Breast epithelium (tissue), 4 donors: ENCODE data around the gene TRPV4. TPM values are rescaled to one million over a fixed set of nuclear protein-coding genes. Genes with fewer than 3 reads are reported as not detected.

Experiments
- DNase-seq, 2 donors: peaks; one replicate each; pipeline ENCODE4 v3.0.0-alpha.2; 2019; ENCODE audit warnings: low spot score in 2 of 2
- H3K27ac ChIP-seq, 2 donors: fragments of 200-600 bp; sonication (generic) in 1 of 2; one replicate each; pipeline ENCODE4 v1.5.1; 2016 to 2019; ENCODE audit warnings: mild to moderate bottlenecking in 1 of 2
- H3K27me3 ChIP-seq, 2 donors: fragments of 200-600 bp; sonication (generic) in 1 of 2; one replicate each; pipeline versions ENCODE4 v1.5.1 to v1.6.0; 2017 to 2019; ENCODE audit warnings: control low read depth in 1 of 2, mild to moderate bottlenecking in 1 of 2
- H3K36me3 ChIP-seq: fragments of 200-600 bp; one replicate; pipeline ENCODE4 v1.5.1; 2019
- H3K4me1 ChIP-seq, 2 donors: fragments of 200-600 bp; sonication (generic); one replicate each; pipeline ENCODE4 v1.5.1; 2016 to 2019; ENCODE audit warnings: control low read depth in 1 of 2
- H3K4me3 ChIP-seq, 3 donors: fragments of 200-600 bp; sonication (generic); 1 replicate in 2 of 3; 2 replicates in 1 of 3; pipeline ENCODE4 v1.5.1; 2016 to 2019; ENCODE audit warnings: mild to moderate bottlenecking in 3 of 3, moderate library complexity in 2 of 3
- H3K9me3 ChIP-seq, 2 donors: fragments of 200-600 bp; sonication (generic) in 1 of 2; one replicate each; pipeline ENCODE4 v1.5.1; 2016 to 2019; ENCODE audit warnings: control low read depth in 1 of 2
- POLR2A ChIP-seq: fragments of 450-650 bp; IDR thresholded peaks from one replicate; pipeline ENCODE4 v1.6.1; 2016; ENCODE audit warnings: antibody characterized with exemption, mild to moderate bottlenecking, moderate library complexity
- POLR2AphosphoS5 ChIP-seq, 3 donors: sonication (generic); formaldehyde crosslinking; IDR thresholded peaks; one replicate each; pipeline ENCODE4 v1.6.1; 2017; ENCODE audit warnings: antibody characterized with exemption in 3 of 3
- intact Hi-C: fragments of 100-400 bp; cut with DNase I; formaldehyde crosslinking; loops from one replicate; pipeline ENCODE4 v1.15.1; 2023; ENCODE audit warnings: low total_unique reads
- total RNA-seq, 3 donors: library from RNA; depleted of rRNA; stranded (reverse); fragments of >200 nt; gene quantifications; one replicate each; pipeline ENCODE4 v1.1.0, GENCODE V29; 2016
- TF ChIP-seq, protein P1 (sequence below), 3 donors: fragments of 450-650 bp; IDR thresholded peaks; one replicate each; pipeline ENCODE4 v1.5.1; 2016 to 2017; ENCODE audit warnings: antibody characterized with exemption in 3 of 3, mild to moderate bottlenecking in 3 of 3, moderate library complexity in 3 of 3

Gene TRPV4
- total RNA-seq, 3 donors from 2014 or later: 0.64 to 6.4 (median 2.0) TPM

DNA sequence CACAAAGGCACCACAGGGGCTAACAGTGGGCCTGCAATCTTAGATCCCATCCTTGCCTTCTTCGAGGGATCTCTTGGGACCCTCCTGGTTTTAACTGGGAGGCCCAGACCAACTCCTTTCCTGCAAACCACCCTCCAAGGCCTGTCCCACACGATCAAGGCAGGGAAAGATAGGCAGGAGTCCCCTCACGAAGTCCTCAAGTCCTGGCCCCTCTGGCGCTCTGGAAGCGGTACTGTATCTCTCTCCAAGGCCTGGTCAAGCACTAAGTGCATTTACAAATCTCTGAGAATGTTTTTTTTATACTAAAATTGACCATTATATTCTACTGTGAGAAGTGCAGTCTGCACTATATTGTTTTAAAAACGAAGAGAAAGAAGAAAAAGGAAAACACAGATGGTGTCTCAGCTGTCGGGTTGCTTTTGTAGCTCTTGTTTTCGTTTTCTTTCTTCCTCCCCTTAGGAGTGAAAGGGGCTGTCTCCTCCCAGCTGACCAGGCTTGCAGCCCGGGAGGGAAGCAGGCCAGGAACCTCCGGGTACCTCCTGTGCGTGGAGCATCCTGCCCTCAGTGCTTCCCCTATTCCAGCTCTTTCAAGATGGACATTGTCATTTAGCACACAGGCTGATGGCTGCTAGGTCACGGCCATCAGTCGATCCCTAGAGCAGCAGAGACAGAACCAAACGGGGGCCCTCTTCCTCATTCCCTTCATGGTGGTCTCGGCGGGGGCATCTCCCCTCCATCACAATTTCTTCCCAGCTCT lies 62.9 kb downstream of the TRPV4 start:
- intact Hi-C loops: no loop called here
- Histone ChIP-seq H3K27me3 (no peaks in the 10 kb centered on the region), H3K4me1 (no peaks in the 10 kb centered on the region), H3K36me3 (no peaks in the 10 kb centered on the region), H3K27ac (no peak overlapping the region), H3K4me3 (no peak overlapping the region), H3K9me3 (no peaks in the 10 kb centered on the region)
- no peak for DNase-seq
- no peak for TF ChIP-seq POLR2AphosphoS5 (IDR thresholded peaks at IDR 0.05)
- TF ChIP-seq, protein P1, sequence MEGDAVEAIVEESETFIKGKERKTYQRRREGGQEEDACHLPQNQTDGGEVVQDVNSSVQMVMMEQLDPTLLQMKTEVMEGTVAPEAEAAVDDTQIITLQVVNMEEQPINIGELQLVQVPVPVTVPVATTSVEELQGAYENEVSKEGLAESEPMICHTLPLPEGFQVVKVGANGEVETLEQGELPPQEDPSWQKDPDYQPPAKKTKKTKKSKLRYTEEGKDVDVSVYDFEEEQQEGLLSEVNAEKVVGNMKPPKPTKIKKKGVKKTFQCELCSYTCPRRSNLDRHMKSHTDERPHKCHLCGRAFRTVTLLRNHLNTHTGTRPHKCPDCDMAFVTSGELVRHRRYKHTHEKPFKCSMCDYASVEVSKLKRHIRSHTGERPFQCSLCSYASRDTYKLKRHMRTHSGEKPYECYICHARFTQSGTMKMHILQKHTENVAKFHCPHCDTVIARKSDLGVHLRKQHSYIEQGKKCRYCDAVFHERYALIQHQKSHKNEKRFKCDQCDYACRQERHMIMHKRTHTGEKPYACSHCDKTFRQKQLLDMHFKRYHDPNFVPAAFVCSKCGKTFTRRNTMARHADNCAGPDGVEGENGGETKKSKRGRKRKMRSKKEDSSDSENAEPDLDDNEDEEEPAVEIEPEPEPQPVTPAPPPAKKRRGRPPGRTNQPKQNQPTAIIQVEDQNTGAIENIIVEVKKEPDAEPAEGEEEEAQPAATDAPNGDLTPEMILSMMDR (IDR thresholded peaks at IDR 0.05): no peak
- no peak for TF ChIP-seq POLR2A

DNA sequence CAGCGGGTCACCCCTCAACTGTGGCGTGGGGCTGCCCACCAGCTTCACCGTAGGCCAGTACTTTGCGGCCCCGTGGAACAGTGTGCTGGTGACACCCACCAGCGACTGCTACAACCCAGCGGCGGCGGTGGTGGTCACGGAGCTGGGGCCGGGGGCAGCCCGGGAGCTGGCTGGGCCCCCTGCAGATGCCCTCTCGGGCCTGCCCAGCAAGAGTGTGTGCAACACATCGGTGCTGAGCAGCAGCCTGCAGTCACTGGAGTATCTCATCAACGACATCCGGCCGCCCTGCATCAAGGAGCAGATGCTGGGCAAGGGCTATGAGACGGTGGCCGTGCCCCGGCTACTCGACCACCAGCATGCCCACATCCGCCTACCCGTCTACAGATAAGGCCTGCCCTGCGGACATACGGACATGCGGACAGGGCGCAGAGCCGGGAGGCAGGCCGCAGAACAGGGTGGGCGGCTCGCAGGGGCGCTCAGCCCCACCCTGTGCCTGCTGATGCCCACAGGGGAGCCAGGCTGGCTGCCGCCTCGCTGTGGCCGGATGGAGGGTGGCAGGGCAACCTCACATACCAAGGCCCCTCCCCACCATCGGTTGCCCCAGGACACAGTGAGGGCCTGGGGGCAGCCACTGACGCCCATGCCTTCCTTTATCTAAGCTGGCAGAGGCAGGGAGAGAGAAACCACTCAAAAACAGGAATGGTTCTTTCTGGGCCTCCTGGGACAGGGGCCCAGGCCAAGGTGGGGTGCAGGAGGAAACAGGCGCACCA lies 64.1 kb downstream of the TRPV4 start:
- intact Hi-C loops: no loop called here
- Histone ChIP-seq H3K4me3 (no peak overlapping the region), H3K9me3 (no peaks in the 10 kb centered on the region), H3K36me3 (no peaks in the 10 kb centered on the region), H3K27ac (no peak overlapping the region), H3K4me1 (no peaks in the 10 kb centered on the region), H3K27me3 (no peaks in the 10 kb centered on the region)
- DNase-seq: peak in 1 of 2 donors; percentile 48
- TF ChIP-seq, protein P1 (IDR thresholded peaks at IDR 0.05): no peak
- no peak for TF ChIP-seq POLR2A
- TF ChIP-seq POLR2AphosphoS5 (IDR thresholded peaks at IDR 0.05): no peak

DNA sequence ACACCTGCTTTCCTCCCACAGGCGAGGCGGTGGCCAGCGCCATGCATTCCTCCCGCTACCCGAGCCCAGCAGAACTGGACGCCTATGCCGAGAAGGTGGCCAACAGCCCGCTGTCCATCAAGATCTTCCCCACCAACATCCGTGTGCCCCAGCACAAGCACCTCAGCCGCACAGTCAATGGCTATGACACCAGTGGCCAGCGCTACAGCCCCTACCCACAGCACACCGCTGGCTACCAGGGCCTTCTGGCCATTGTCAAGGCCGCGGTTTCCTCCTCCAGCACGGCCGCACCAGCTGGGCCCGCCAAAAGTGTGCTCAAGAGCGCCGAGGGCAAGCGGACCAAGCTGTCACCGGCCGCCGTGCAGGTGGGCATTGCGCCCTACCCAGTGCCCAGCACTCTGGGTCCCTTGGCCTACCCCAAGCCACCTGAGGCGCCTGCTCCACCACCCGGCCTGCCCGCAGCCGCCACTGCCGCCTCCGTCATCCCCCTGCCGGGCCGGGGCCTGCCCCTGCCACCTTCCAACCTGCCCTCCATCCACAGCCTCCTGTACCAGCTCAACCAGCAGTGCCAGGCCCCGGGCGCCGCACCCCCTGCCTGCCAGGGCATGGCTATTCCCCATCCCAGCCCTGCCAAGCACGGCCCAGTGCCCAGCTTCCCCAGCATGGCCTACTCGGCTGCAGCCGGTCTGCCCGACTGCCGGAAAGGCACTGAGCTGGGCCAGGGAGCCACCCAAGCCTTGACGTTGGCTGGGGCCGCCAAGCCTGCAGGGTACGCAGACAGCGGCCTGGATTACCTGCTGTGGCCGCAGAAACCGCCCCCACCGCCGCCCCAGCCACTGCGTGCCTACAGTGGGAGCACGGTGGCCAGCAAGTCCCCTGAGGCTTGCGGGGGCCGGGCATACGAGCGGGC lies 65.0 kb downstream of the TRPV4 start:
- intact Hi-C loops: no loop called here
- DNase-seq: peak in 1 of 2 donors; percentile 46
- H3K4me1 ChIP-seq: no peaks in the 10 kb centered on the region

DNA sequence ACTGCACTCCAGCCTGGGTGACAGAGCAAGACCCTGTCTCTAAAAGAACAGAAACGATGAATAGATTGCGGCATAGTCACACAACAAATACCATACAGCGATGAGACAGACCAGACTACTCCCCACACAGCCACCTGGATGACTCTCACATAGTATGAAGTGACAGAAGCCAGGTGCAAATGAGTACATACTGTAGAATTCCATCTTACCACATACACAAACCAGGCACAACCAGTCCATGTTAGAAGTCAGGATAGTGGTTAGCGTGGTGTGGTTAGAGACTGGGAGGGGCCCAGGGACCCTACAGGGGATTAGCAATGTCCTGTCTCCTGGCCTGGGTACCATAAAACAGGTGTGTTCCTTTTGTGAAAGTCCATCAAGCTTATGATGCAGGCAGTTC lies 65.7 kb downstream of the TRPV4 start:
- Histone ChIP-seq H3K36me3 (no peaks in the 10 kb centered on the region), H3K9me3 (peaks cover 5 to 6% of the 10 kb centered on the region in 2 donors), H3K4me3 (no peak overlapping the region), H3K27me3 (no peaks in the 10 kb centered on the region), H3K4me1 (no peaks in the 10 kb centered on the region), H3K27ac (no peak overlapping the region)
- intact Hi-C loops: no loop called here
- TF ChIP-seq POLR2AphosphoS5 (IDR thresholded peaks at IDR 0.05): no peak
- DNase-seq: no peak

More for the DNA sequence above, 65.0 kb downstream of the TRPV4 start:
- Histone ChIP-seq H3K36me3 (no peaks in the 10 kb centered on the region), H3K9me3 (peaks cover 2 to 3% of the 10 kb centered on the region in 2 donors), H3K27me3 (no peaks in the 10 kb centered on the region), H3K4me3 (no peak overlapping the region), H3K27ac (no peak overlapping the region)
- TF ChIP-seq POLR2AphosphoS5 (IDR thresholded peaks at IDR 0.05) (no peak), POLR2A (no peak)
- TF ChIP-seq, protein P1 (IDR thresholded peaks at IDR 0.05): no peak

DNA sequence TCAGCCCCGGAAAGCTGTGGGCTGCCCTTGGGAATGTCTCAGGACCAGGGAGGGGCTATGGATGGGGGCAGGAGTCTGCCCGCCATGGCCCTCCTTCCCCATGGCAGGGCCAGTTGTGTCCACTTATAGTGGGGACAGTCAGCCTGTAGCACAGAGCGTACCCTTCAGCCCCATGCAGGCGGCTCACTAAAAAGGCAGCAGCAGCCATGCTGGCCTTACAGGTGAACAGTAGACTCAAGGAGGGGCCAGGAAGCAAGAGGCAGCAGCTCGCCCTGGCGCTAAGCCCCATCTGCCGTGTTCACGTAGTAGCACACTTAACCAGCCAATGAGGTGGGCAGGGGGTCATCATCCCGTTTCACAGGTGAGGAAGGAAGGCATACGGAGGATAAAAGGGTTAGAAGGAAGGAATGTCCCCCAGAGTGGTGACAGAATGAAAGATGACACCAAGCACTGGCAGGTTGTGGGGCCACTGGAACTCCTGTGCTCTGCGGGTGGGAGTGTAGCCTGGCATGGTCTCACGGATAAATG lies 66.9 kb downstream of the TRPV4 start:
- Histone ChIP-seq H3K27me3 (no peaks in the 10 kb centered on the region), H3K4me3 (no peak overlapping the region), H3K4me1 (no peaks in the 10 kb centered on the region), H3K9me3 (peaks cover 5 to 6% of the 10 kb centered on the region in 2 donors), H3K36me3 (no peaks in the 10 kb centered on the region), H3K27ac (no peak overlapping the region)
- intact Hi-C loops: no loop called here
- DNase-seq: peak in 1 of 2 donors; percentile 35
- TF ChIP-seq, protein P1 (IDR thresholded peaks at IDR 0.05): no peak
- TF ChIP-seq POLR2A (no peak), POLR2AphosphoS5 (IDR thresholded peaks at IDR 0.05) (no peak)
